Stomach (tissue), 9 donors: ENCODE measurements around the gene AHCYL2. TPM values are rescaled to one million over a fixed set of nuclear protein-coding genes. Genes with fewer than 3 reads are reported as not detected.

Experiments
- DNase-seq, 2 donors: peaks; one replicate each; pipeline versions ENCODE4 v3.0.0 to v3.0.0-alpha.2; 2013 to 2019
- H3K27ac ChIP-seq, 5 donors: fragments of 200-600 bp in 4 of 5; sonication (generic) in 4 of 5; one replicate each; pipeline ENCODE4 v1.5.1; 2013 to 2019; ENCODE audit warnings: mild to moderate bottlenecking in 1 of 5, moderate library complexity in 1 of 5
- H3K27me3 ChIP-seq, 3 donors: fragments of 200-600 bp; sonication (generic); one replicate each; pipeline ENCODE4 v1.5.1; 2017 to 2019; ENCODE audit warnings: mixed run types in 1 of 3
- H3K36me3 ChIP-seq, 4 donors: fragments of 200-600 bp; sonication (generic); 1 replicate in 3 of 4; 2 replicates in 1 of 4; pipeline ENCODE4 v1.5.1; 2016 to 2019
- H3K4me1 ChIP-seq, 4 donors: fragments of 200-600 bp; sonication (generic); one replicate each; pipeline ENCODE4 v1.5.1; 2016 to 2019
- H3K4me3 ChIP-seq, 4 donors: fragments of 200-600 bp; sonication (generic) in 3 of 4; one replicate each; pipeline ENCODE4 v1.5.1; 2016 to 2019; ENCODE audit warnings: mild to moderate bottlenecking in 1 of 4
- H3K9me3 ChIP-seq, 4 donors: fragments of 200-600 bp; sonication (generic); one replicate each; pipeline ENCODE4 v1.5.1; 2016 to 2019
- EP300 ChIP-seq: sonication (generic); formaldehyde crosslinking; IDR thresholded peaks from one replicate; pipeline ENCODE4 v1.6.1; 2017; ENCODE audit warnings: antibody characterized with exemption
- POLR2A ChIP-seq, 4 donors: fragments of 450-650 bp; IDR thresholded peaks; one replicate each; pipeline ENCODE4 v1.6.1; 2016; ENCODE audit warnings: antibody characterized with exemption in 4 of 4, control low read depth in 2 of 4, mild to moderate bottlenecking in 1 of 4, moderate library complexity in 1 of 4
- POLR2AphosphoS5 ChIP-seq, 3 donors: sonication (generic); formaldehyde crosslinking; IDR thresholded peaks; one replicate each; pipeline ENCODE4 v1.6.1; 2016; ENCODE audit warnings: antibody characterized with exemption in 3 of 3
- WGBS, 5 donors: extraction: QIAGEN DNeasy Blood & Tissue Kit in 3 of 5; methylation state at CpG; one replicate each; pipeline versions ENCODE4 v1.1.5 to v1.1.7; 2013 to 2018; 5-methylcytosine and 5-hydroxymethylcytosine counted together
- intact Hi-C: fragments of 100-400 bp; cut with DNase I; formaldehyde crosslinking; loops from one replicate; pipeline ENCODE4 v1.15.1; 2023; ENCODE audit warnings: low total_unique reads
- polyA plus RNA-seq, 3 donors: library from polyadenylated mRNA; stranded (reverse); fragments of 200-250 nt; gene quantifications; one replicate each; pipeline ENCODE4 v1.2.3, GENCODE V29; 2013
- total RNA-seq, 5 donors: library from RNA; depleted of rRNA; stranded (reverse); fragments of >200 nt; gene quantifications; one replicate each; pipeline versions ENCODE4 v1.1.0 to v1.2.3, GENCODE V29; 2014 to 2016
- TF ChIP-seq, protein P1 (sequence below), 7 experiments: fragments of 450-650 bp in 4 of 7; fragments of 200-600 bp in 3 of 7; sonication (generic) in 3 of 7; IDR thresholded peaks; one replicate each; pipeline ENCODE4 v1.5.1; 2016 to 2019; ENCODE audit warnings: antibody characterized with exemption in 7 of 7, control low read depth in 2 of 7, mild to moderate bottlenecking in 1 of 7
- donor health status: healthy with polysubstance abuse.
- donor health status: Bipolar disorder and iron deficiency.
- donor health status: healthy.

AHCYL2 gene
- total and polyA plus RNA-seq, 8 donors, result 4.6 to 87.0 (median 61.6) TPM

DNA sequence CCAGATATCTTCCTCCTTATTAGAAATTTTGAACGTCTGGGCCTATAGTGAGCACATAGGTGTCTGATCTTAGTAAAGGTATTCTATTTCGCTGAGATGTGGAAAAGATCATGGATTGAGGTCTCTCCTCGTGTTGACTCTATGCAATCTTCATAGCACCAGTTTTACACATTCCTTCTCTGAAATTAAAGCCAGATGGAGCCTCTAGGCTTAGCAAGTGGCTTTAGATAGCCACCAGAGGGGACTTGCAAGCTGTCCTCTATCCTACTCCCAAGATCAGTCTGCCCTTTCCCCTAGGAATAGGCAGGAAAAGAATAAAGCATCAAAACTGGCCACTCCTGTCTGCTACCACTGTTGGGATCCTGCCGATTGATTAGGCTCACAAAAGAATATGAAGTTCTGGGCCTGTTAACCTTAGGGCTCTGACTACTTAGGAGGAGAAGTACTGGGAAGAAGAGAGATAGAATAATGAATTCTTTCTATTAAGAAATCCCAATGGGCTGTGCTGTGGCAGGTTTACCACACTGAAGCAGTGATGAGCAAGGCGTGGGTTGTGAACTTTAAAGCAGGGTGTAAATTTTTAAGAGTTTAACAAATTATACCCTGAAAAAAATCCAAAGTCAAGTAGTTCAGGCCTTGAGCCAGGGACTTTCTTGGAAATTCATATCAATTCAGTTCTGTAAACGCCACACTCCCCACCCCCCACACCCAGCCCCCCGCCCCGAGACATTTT lies 207.2 kb downstream of the AHCYL2 start:
- Histone ChIP-seq H3K36me3 (peaks cover 3 to 26% (median 18%) of the 10 kb centered on the region in 4 donors), H3K4me3 (no peak overlapping the region), H3K27ac (no peak overlapping the region), H3K4me1 (peaks cover 5 to 19% (median 17%) of the 10 kb centered on the region in 4 donors), H3K27me3 (peaks cover 0 to 32% (median 9%) of the 10 kb centered on the region in 3 donors), H3K9me3 (no peaks in the 10 kb centered on the region)
- DNase-seq, result no peak
- intact Hi-C loops, result no loop called here
- TF ChIP-seq EP300 (no peak), POLR2A (IDR thresholded peaks at IDR 0.05) (no peak)
- 73 to 84% (median 77%) methylated on average over 8 of the region's 8 CpGs for WGBS, 5 donors

DNA sequence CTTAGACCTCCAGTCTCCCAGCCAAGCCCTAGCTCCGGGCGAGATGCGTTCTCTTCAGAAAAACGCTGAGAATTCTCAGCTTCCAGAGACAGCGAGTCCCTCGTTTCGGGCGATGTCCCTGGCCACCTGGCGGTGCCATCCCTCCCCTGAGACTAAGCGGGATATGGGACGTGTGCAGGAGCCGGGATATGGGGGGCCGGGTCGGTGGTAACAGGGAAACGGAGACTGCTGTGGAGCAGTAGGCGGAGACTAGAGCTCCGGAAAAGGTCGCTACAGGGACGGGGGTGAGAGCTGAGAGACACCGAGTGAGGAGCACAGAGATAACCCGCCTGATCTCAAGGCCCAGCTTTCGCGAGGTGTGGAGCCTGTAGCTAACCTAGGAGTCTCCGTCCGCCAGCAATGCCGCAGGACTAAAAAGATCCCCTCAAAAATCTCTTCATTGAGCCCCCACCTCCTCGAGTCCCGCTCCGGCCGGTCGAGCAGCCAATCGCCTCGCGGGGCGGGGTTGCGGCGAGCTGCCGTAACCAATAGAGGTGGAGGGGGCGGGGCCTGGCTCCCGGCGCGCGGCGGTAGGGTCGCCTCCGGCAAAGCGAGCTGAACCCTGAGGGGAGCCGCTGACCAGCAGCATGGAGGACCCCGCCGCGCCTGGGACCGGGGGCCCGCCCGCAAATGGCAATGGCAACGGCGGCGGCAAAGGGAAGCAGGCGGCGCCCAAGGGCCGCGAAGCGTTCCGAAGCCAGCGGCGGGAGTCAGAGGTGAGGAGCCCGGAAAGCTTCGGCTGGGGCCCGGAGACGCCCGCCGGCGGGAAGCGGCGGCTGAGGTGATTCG lies 209.2 kb downstream of the AHCYL2 start, which contains the start of gene STRIP2:
Gene STRIP2 (plus strand): TSS at position 586 of the 828 bp plus-strand sequence. CDS start 41 bp downstream, at position 627.
- Histone ChIP-seq H3K27me3 (peaks cover 0 to 32% (median 9%) of the 10 kb centered on the region in 3 donors), H3K4me3 (peak within 1 kb of the TSS; percentile 68 to 81 (median 74)), H3K4me1 (peaks cover 5 to 19% (median 17%) of the 10 kb centered on the region in 4 donors), H3K9me3 (no peaks in the 10 kb centered on the region), H3K36me3 (peaks cover 0 to 6% (median 3%) of the 10 kb centered on the region in 4 donors), H3K27ac (peak within 1 kb of the TSS in 4 of 5 donors; percentile 24 to 75 (median 67))
- DNase-seq, result peak; percentile 91 to 97
- 0 to 1% (median 0%) methylated on average over 15 to 75 of the region's 75 CpGs for WGBS, 5 donors
- intact Hi-C loops, result no loop called here
- TF ChIP-seq, protein P1, sequence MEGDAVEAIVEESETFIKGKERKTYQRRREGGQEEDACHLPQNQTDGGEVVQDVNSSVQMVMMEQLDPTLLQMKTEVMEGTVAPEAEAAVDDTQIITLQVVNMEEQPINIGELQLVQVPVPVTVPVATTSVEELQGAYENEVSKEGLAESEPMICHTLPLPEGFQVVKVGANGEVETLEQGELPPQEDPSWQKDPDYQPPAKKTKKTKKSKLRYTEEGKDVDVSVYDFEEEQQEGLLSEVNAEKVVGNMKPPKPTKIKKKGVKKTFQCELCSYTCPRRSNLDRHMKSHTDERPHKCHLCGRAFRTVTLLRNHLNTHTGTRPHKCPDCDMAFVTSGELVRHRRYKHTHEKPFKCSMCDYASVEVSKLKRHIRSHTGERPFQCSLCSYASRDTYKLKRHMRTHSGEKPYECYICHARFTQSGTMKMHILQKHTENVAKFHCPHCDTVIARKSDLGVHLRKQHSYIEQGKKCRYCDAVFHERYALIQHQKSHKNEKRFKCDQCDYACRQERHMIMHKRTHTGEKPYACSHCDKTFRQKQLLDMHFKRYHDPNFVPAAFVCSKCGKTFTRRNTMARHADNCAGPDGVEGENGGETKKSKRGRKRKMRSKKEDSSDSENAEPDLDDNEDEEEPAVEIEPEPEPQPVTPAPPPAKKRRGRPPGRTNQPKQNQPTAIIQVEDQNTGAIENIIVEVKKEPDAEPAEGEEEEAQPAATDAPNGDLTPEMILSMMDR (IDR thresholded peaks at IDR 0.05), result peak in 1 of 7 experiments; percentile 14
- TF ChIP-seq POLR2AphosphoS5 (IDR thresholded peaks at IDR 0.05) (no peak), EP300 (no peak), POLR2A (IDR thresholded peaks at IDR 0.05) (no peak)

DNA sequence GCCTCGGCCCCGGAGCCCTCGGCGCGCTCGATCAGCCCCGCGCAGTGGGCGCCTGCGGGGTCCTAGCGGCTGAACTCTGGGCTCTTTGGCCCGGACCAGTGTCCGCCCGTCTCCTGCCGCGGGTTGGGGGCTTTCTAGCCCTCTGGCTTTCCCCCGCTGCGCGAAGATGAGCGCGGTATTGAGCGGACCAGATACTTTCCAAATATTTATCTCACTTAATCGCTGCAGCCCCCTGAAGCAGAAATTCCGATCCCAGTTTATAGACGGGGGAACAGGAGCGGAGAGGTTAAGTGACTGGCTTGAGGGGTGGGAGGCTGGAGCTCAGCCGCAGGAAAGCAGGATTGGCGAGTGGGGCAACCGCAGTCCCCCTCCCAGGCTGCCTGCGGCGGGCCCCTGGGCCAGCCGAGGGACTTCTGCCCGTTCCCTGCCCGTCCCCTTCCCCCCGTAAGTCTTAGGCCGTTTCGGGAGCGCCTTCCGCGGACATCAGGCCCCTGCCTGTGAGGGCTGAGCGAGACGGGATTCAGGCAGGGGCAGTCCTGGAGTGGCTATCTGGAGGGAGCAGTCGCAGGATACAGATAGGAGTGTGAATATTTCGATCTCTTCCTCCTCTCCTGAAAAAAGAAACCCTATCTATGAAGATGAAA lies 210.0 kb downstream of the AHCYL2 start:
- H3K4me1 ChIP-seq, result peaks cover 5 to 19% (median 17%) of the 10 kb centered on the region in 4 donors
- TF ChIP-seq POLR2AphosphoS5 (IDR thresholded peaks at IDR 0.05) (no peak), EP300 (no peak), POLR2A (IDR thresholded peaks at IDR 0.05) (no peak)
- TF ChIP-seq, protein P1 (IDR thresholded peaks at IDR 0.05), result no peak
- no peaks in the 10 kb centered on the region for H3K9me3 ChIP-seq
- DNase-seq, result peak in 1 of 2 donors; percentile 40
- intact Hi-C loops, result no loop called here
- H3K27me3 ChIP-seq, result peaks cover 0 to 32% (median 9%) of the 10 kb centered on the region in 3 donors
- H3K27ac ChIP-seq, result peak overlapping the region in 4 of 5 donors; percentile 24 to 75 (median 67)
- no peaks in the 10 kb centered on the region for H3K36me3 ChIP-seq
- H3K4me3 ChIP-seq, result peak overlapping the region; percentile 68 to 81 (median 74)
- WGBS, 5 donors, result 0 to 2% (median 1%) methylated on average over 9 to 44 of the region's 44 CpGs

DNA sequence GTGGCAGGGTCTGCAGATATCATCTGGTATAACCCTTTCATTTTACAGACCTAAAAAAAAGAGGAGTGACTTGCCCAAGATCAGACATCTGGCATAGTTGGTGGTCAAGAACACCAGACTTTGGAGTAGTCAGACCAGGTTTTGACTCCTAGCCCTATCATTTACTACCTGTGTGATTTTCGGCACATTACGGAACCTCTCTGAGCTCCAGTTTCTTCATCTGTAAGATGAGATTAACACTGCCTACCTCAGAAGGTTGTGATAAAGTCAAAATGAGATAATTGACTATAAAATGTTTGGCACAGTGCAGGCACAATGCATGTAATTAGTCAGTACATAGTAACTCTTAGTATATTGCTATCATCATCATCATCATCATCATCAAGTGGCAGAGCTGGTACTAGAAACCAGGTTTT lies 210.6 kb downstream of the AHCYL2 start:
- no peak for TF ChIP-seq POLR2AphosphoS5 (IDR thresholded peaks at IDR 0.05)
- H3K4me1 ChIP-seq, result peaks cover 5 to 19% (median 17%) of the 10 kb centered on the region in 4 donors
- no peak overlapping the region for H3K27ac ChIP-seq
- intact Hi-C loops, result no loop called here
- H3K27me3 ChIP-seq, result peaks cover 0 to 32% (median 9%) of the 10 kb centered on the region in 3 donors
- 88 to 93% (median 93%) methylated on average over 2 of the region's 2 CpGs for WGBS, 5 donors
- DNase-seq, result no peak
- peak overlapping the region in 1 of 4 donors; percentile 81 for H3K4me3 ChIP-seq
- H3K36me3 ChIP-seq, result no peaks in the 10 kb centered on the region
- no peaks in the 10 kb centered on the region for H3K9me3 ChIP-seq
